Measurements from ENCODE around the gene ANXA11.
"Not testable (repeated sequence)": the region's sequence is repeated elsewhere in the genome, so short reads cannot be mapped to it uniquely, and the experiment has no call there.

ANXA11 gene

GRCh38 chr10:80226723-80227122, 21.4 kb upstream of the ANXA11 start:
- H3K9me3 Mint-ChIP-seq; H3K4me3 Mint-ChIP-seq; H3K4me1 Mint-ChIP-seq (ENCODE audit: low read depth); H3K27ac Mint-ChIP-seq; H3K36me3 Mint-ChIP-seq (ENCODE audit: low read depth): not testable (repeated sequence)
- H3K27me3 Mint-ChIP-seq (ENCODE audit: low read depth), result peaks cover 14% of the 10 kb centered on the region

DNA sequence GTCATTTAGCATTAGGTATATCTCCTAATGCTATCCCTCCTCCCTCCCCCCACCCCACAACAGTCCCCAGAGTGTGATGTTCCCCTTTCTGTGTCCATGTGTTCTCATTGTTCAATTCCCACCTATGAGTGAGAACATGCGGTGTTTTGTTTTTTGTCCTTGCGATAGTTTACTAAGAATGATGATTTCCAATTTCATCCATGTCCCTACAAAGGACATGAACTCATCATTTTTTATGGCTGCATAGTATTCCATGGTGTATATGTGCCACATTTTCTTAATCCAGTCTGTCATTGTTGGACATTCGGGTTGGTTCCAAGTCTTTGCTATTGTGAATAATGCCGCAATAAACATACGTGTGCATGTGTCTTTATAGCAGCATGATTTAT, 17.7 kb upstream of the ANXA11 start:
- not testable (repeated sequence) for H3K27ac Mint-ChIP-seq; H3K9me3 Mint-ChIP-seq; H3K4me1 Mint-ChIP-seq (ENCODE audit: low read depth); H3K4me3 Mint-ChIP-seq; H3K36me3 Mint-ChIP-seq (ENCODE audit: low read depth)
- peaks cover 14% of the 10 kb centered on the region for H3K27me3 Mint-ChIP-seq (ENCODE audit: low read depth)

GRCh38 chr10:80218878-80219277, 13.5 kb upstream of the ANXA11 start:
- not testable (repeated sequence) for H3K9me3 Mint-ChIP-seq, H3K27ac Mint-ChIP-seq
- H3K4me1 Mint-ChIP-seq (ENCODE audit: low read depth), result peaks cover 12% of the 10 kb centered on the region

GRCh38 chr10:80214368-80214982, 9.1 kb upstream of the ANXA11 start:
- H3K9me3 Mint-ChIP-seq; H3K36me3 Mint-ChIP-seq (ENCODE audit: low read depth); H3K4me3 Mint-ChIP-seq; H3K27ac Mint-ChIP-seq; H3K27me3 Mint-ChIP-seq (ENCODE audit: low read depth): not testable (repeated sequence)
- peaks cover 23% of the 10 kb centered on the region for H3K4me1 Mint-ChIP-seq (ENCODE audit: low read depth)

More at GRCh38 chr10:80218878-80219277, 13.5 kb upstream of the ANXA11 start:
- H3K36me3 Mint-ChIP-seq (ENCODE audit: low read depth); H3K4me3 Mint-ChIP-seq; H3K27me3 Mint-ChIP-seq (ENCODE audit: low read depth): not testable (repeated sequence)

- H3K4me3 Mint-ChIP-seq; H3K27me3 Mint-ChIP-seq (ENCODE audit: low read depth); H3K9me3 Mint-ChIP-seq; H3K27ac Mint-ChIP-seq; H3K36me3 Mint-ChIP-seq (ENCODE audit: low read depth): not testable (repeated sequence)
- peaks cover 20% of the 10 kb centered on the region for H3K4me1 Mint-ChIP-seq (ENCODE audit: low read depth)
These were observed 7.3 kb upstream of the ANXA11 start for GRCh38 chr10:80212535-80213115.

DNA sequence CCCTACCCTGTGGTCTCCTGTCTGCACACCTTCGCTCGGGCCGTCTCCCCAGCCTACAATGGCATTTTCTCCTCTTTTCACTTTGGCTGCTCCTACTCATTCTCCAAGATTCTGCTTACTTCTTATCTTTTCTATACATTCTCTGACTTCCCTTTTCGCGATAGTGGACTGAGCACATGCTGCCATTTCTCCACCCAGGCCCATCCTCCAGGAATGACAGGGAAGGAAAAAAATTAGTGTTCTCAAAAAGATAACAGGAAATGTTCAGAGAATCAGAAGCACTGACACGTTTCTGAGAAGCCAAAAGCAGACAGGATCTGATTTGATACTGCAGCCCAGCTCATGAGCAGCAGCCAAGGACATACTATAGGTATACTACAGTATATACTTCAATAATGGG, 6.4 kb upstream of the ANXA11 start:
- H3K36me3 Mint-ChIP-seq (ENCODE audit: low read depth), result no peaks in the 10 kb centered on the region
- H3K27ac Mint-ChIP-seq, result no peak overlapping the region
- peaks cover 5% of the 10 kb centered on the region for H3K27me3 Mint-ChIP-seq (ENCODE audit: low read depth)
- H3K4me1 Mint-ChIP-seq (ENCODE audit: low read depth), result peaks cover 20% of the 10 kb centered on the region
- H3K9me3 Mint-ChIP-seq, result no peaks in the 10 kb centered on the region
- no peak overlapping the region for H3K4me3 Mint-ChIP-seq

GRCh38 chr10:80210259-80210658, 4.9 kb upstream of the ANXA11 start:
- no peaks in the 10 kb centered on the region for H3K36me3 Mint-ChIP-seq (ENCODE audit: low read depth)
- peaks cover 26% of the 10 kb centered on the region for H3K4me1 Mint-ChIP-seq (ENCODE audit: low read depth)
- H3K27ac Mint-ChIP-seq, result no peak overlapping the region
- H3K4me3 Mint-ChIP-seq, result no peak overlapping the region
- H3K27me3 Mint-ChIP-seq (ENCODE audit: low read depth), result peaks cover 5% of the 10 kb centered on the region
- no peaks in the 10 kb centered on the region for H3K9me3 Mint-ChIP-seq

GRCh38 chr10:80207768-80208370, 2.5 kb upstream of the ANXA11 start:
- no peak overlapping the region for H3K27ac Mint-ChIP-seq
- H3K4me3 Mint-ChIP-seq, result no peak overlapping the region
- H3K27me3 Mint-ChIP-seq (ENCODE audit: low read depth), result peaks cover 5% of the 10 kb centered on the region
- peaks cover 4% of the 10 kb centered on the region for H3K36me3 Mint-ChIP-seq (ENCODE audit: low read depth)
- H3K9me3 Mint-ChIP-seq, result no peaks in the 10 kb centered on the region
- H3K4me1 Mint-ChIP-seq (ENCODE audit: low read depth), result peaks cover 30% of the 10 kb centered on the region

DNA sequence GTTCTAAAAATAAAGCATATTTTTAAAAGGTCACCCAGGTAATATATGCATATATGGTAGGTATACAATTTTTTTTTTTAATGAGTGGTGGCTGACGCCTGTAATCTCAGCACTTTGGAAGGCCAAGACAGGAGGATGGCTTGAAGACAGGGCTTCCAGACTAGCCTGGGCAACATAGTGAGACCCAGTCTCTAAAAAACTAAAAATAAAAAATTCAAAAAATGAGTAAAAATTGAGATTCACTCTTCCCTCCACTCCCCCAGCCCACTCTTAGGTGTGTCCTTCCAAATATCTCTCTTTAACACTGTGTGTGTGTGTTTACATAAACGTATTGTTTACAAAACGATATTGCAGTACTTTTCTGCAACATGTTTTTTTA, 929 bp upstream of the ANXA11 start:
- Mint-ChIP-seq H3K27ac (no peak overlapping the region), H3K36me3 (ENCODE audit: low read depth) (peaks cover 10% of the 10 kb centered on the region), H3K4me3 (peak overlapping the region; percentile 45), H3K4me1 (ENCODE audit: low read depth) (peaks cover 35% of the 10 kb centered on the region), H3K9me3 (no peaks in the 10 kb centered on the region), H3K27me3 (ENCODE audit: low read depth) (peaks cover 4% of the 10 kb centered on the region)

DNA sequence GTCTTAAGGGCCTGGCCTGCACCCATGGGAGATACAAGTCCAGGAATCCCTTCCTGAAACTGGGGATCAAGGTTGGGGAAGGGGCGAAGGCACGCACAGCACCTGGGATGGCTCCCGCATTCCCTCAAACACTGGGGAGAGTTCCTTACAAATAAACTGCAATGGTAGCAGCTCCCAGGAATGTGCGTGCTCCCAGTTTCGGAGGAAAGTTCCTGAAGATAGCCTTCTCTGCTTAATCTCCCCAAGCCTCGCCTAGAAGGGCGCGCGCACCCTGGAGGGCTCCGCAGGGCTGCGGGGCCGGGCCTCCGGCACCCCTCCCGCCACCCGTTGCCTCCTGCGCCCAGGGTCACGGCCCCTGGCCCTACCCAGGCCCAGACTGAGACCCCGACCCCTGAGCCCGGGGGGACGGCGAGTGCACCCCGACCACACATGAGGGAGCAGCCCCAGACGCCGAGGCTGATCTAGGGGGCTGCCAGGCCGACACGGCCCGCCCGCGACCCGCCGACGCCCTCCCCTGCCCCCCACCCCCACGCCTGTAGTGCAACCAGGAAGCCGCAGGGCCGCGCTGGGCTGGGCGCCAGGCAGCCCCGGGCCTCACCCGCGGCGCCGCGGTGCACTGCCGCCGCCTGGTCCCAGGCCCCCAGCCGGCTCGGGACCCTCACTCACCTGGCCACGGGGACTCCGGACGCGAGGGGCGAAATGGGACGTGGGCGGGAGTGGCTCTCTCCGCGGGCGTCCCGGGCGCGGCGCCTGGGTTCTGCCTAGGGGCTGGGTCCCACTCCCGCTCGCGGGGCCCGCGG, 460 bp downstream of the ANXA11 start:
- Mint-ChIP-seq H3K27ac (peak overlapping the region; percentile 87), H3K4me1 (ENCODE audit: low read depth) (peaks cover 40% of the 10 kb centered on the region), H3K36me3 (ENCODE audit: low read depth) (peaks cover 14% of the 10 kb centered on the region), H3K27me3 (ENCODE audit: low read depth) (no peaks in the 10 kb centered on the region), H3K9me3 (no peaks in the 10 kb centered on the region), H3K4me3 (peak overlapping the region; percentile 85)

GRCh38 chr10:80203835-80204676, 1.3 kb downstream of the ANXA11 start:
- H3K27ac Mint-ChIP-seq, result peak overlapping the region; percentile 87
- no peaks in the 10 kb centered on the region for H3K27me3 Mint-ChIP-seq (ENCODE audit: low read depth)
- H3K4me1 Mint-ChIP-seq (ENCODE audit: low read depth), result peaks cover 37% of the 10 kb centered on the region
- peaks cover 14% of the 10 kb centered on the region for H3K36me3 Mint-ChIP-seq (ENCODE audit: low read depth)
- H3K4me3 Mint-ChIP-seq, result peak overlapping the region; percentile 85
- no peaks in the 10 kb centered on the region for H3K9me3 Mint-ChIP-seq

- peaks cover 14% of the 10 kb centered on the region for H3K36me3 Mint-ChIP-seq (ENCODE audit: low read depth)
- peak overlapping the region; percentile 85 for H3K4me3 Mint-ChIP-seq
- H3K4me1 Mint-ChIP-seq (ENCODE audit: low read depth), result peaks cover 43% of the 10 kb centered on the region
- peak overlapping the region; percentile 87 for H3K27ac Mint-ChIP-seq
- no peaks in the 10 kb centered on the region for H3K27me3 Mint-ChIP-seq (ENCODE audit: low read depth)
- H3K9me3 Mint-ChIP-seq, result no peaks in the 10 kb centered on the region
These were observed 2.2 kb downstream of the ANXA11 start for GRCh38 chr10:80202934-80203834.

DNA sequence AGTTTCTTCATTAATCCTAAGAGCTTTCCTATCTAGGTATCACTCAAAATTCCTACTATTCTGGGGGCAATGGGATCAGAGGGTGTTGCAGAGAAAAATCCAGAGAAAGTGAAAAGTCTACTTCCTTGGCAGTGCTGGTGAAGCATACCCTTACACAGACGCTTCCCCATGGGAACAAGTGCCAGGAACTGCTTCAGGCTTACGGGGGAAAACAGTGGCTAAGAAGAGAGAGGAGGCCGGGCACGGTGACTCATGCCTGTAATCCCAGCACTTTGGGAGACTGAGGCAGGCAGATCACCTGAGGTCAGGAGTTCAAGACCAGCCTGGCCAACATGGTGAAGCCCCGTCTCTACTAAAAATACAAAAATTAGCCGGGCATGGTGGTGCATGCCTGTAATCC, 2.8 kb downstream of the ANXA11 start:
- peaks cover 14% of the 10 kb centered on the region for H3K36me3 Mint-ChIP-seq (ENCODE audit: low read depth)
- H3K4me3 Mint-ChIP-seq, result peak overlapping the region; percentile 85
- peak overlapping the region; percentile 87 for H3K27ac Mint-ChIP-seq
- H3K27me3 Mint-ChIP-seq (ENCODE audit: low read depth); H3K9me3 Mint-ChIP-seq: not testable (repeated sequence)
- peaks cover 47% of the 10 kb centered on the region for H3K4me1 Mint-ChIP-seq (ENCODE audit: low read depth)
